Measurements from ENCODE around the gene ARRDC1.

- TF ChIP-seq CTCF (IDR thresholded peaks at IDR 0.05; ENCODE audit: low read depth, low read length, poor library complexity, severe bottlenecking): no peak
- no peak for TF ChIP-seq EZH2phosphoT487 (IDR thresholded peaks at IDR 0.05; ENCODE audit: borderline replicate concordance, low read length)
Measured at GRCh38 chr9:137615387-137615871, 9.9 kb downstream of the ARRDC1 start.

All from DOHH2 (cell line).